MM.1S (cell line): ENCODE measurements around the gene RASSF4.

ENCODE experiments used
- EZH2 ChIP-seq: fragments of 300-600 bp; sonication (generic); optimal IDR thresholded peaks from 2 replicates; pipeline ENCODE3; 2017; ENCODE audit warnings: low read depth, mild to moderate bottlenecking, antibody characterized with exemption, low read length, mixed read lengths
- TF ChIP-seq, protein P1 (sequence below): fragments of 300-600 bp; sonication (generic); IDR thresholded peaks from 2 replicates; pipeline ENCODE4 v1.5.1; 2016; ENCODE audit warnings: antibody characterized with exemption, low read length, mixed read lengths

DNA sequence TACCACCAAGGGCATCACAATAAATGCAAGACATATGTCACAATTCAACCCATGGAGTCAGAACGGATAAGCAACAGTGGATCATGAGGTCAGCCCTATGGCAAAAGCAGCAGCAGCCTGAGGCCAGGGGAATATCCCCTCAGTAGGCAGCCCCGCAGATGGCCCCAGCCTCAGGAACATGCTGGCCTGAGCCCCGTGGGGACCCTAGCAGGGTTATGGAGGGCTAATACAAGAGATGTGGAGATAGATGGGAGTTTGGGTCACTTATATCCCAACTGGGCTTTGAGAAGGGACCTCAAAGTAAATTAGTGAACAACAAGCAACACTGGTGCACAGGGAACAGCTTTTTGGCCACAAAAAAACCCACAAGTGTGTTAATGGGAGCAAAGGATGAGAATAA is 39.4 kb upstream of the RASSF4 start:
- TF ChIP-seq, protein P1, sequence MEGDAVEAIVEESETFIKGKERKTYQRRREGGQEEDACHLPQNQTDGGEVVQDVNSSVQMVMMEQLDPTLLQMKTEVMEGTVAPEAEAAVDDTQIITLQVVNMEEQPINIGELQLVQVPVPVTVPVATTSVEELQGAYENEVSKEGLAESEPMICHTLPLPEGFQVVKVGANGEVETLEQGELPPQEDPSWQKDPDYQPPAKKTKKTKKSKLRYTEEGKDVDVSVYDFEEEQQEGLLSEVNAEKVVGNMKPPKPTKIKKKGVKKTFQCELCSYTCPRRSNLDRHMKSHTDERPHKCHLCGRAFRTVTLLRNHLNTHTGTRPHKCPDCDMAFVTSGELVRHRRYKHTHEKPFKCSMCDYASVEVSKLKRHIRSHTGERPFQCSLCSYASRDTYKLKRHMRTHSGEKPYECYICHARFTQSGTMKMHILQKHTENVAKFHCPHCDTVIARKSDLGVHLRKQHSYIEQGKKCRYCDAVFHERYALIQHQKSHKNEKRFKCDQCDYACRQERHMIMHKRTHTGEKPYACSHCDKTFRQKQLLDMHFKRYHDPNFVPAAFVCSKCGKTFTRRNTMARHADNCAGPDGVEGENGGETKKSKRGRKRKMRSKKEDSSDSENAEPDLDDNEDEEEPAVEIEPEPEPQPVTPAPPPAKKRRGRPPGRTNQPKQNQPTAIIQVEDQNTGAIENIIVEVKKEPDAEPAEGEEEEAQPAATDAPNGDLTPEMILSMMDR: no peak
- TF ChIP-seq EZH2: no peak
